Measurements from ENCODE around the gene SMIM1.

DNA sequence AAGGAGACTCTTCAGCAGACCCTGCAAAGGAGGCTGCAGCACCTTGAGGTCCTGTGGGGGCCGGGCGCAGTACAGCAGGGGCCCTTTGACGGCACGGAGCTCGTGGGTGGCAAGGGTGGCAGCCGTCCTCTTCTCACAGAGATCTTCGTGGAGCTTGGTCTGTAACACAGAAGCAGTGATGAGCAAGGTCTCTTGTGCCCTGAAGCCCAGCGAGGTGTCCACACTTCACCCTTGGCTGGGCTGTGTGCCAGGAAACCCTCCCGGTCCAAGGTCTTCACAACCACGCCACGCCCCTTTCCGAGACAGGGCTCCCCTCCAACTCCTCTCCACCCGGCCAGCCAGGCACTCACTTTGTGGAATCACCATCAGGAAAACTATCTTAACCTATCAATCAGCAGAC lies 12.5 kb downstream of the SMIM1 start:
- TF ChIP-seq POLR2A (IDR thresholded peaks at IDR 0.05; ENCODE audit: borderline replicate concordance, extremely low read depth, insufficient read depth, insufficient read length) (no peak), EZH2phosphoT487 (IDR thresholded peaks at IDR 0.05; ENCODE audit: borderline replicate concordance) (no peak), REST (IDR thresholded peaks at IDR 0.05; ENCODE audit: low read depth) (no peak), EZH2 (IDR thresholded peaks at IDR 0.05) (no peak), EGR1 (IDR thresholded peaks at IDR 0.05; ENCODE audit: low read depth) (no peak), YY1 (IDR thresholded peaks at IDR 0.05; ENCODE audit: extremely low read depth, insufficient replicate concordance, low read depth, low read length) (no peak), RAD21 (IDR thresholded peaks at IDR 0.05; ENCODE audit: low read depth) (no peak), JUND (IDR thresholded peaks at IDR 0.05) (no peak)
- TF ChIP-seq, protein P1, sequence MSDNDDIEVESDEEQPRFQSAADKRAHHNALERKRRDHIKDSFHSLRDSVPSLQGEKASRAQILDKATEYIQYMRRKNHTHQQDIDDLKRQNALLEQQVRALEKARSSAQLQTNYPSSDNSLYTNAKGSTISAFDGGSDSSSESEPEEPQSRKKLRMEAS (IDR thresholded peaks at IDR 0.05): no peak
- TF ChIP-seq, protein P2, sequence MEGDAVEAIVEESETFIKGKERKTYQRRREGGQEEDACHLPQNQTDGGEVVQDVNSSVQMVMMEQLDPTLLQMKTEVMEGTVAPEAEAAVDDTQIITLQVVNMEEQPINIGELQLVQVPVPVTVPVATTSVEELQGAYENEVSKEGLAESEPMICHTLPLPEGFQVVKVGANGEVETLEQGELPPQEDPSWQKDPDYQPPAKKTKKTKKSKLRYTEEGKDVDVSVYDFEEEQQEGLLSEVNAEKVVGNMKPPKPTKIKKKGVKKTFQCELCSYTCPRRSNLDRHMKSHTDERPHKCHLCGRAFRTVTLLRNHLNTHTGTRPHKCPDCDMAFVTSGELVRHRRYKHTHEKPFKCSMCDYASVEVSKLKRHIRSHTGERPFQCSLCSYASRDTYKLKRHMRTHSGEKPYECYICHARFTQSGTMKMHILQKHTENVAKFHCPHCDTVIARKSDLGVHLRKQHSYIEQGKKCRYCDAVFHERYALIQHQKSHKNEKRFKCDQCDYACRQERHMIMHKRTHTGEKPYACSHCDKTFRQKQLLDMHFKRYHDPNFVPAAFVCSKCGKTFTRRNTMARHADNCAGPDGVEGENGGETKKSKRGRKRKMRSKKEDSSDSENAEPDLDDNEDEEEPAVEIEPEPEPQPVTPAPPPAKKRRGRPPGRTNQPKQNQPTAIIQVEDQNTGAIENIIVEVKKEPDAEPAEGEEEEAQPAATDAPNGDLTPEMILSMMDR (IDR thresholded peaks at IDR 0.05 in 2 of 3, conservative IDR thresholded peaks at IDR 0.05 in 1 of 3; ENCODE audit: borderline replicate concordance in 1 of 3, insufficient read depth in 1 of 3, low read depth in 2 of 3, low read length in 2 of 3): no peak
